ENCODE measurements around the gene CHRNA3.

The CHRNA3 gene

GRCh38 chr15:78629716-78630065 lies 8.9 kb upstream of the CHRNA3 start:
- peaks cover 0 to 18% (median 9%) of the 10 kb centered on the region in 3 donors for H3K9me3 ChIP-seq
- no peak overlapping the region for H3K27ac ChIP-seq
- no peaks in the 10 kb centered on the region for H3K36me3 ChIP-seq
- TF ChIP-seq CTCF (IDR thresholded peaks at IDR 0.05), result no peak
- H3K4me1 ChIP-seq, result no peaks in the 10 kb centered on the region
- DNase-seq, result peak in 1 of 2 donors; percentile 46
- H3K4me3 ChIP-seq, result no peak overlapping the region
- intact Hi-C loops (cut with DNase I; ENCODE audit: low total_unique reads), result no loop called here
- H3K27me3 ChIP-seq, result peaks cover 0 to 48% of the 10 kb centered on the region in 2 donors

GRCh38 chr15:78629031-78629715 lies 8.4 kb upstream of the CHRNA3 start:
- DNase-seq, result peak in 1 of 2 donors; percentile 55
- H3K27ac ChIP-seq, result no peak overlapping the region
- peaks cover 0 to 17% (median 8%) of the 10 kb centered on the region in 3 donors for H3K9me3 ChIP-seq
- H3K36me3 ChIP-seq, result no peaks in the 10 kb centered on the region
- no peak for TF ChIP-seq CTCF (IDR thresholded peaks at IDR 0.05)
- peaks cover 0 to 46% of the 10 kb centered on the region in 2 donors for H3K27me3 ChIP-seq
- intact Hi-C loops (cut with DNase I; ENCODE audit: low total_unique reads), result no loop called here
- H3K4me1 ChIP-seq, result no peaks in the 10 kb centered on the region
- no peak overlapping the region for H3K4me3 ChIP-seq

GRCh38 chr15:78628227-78628626 lies 7.4 kb upstream of the CHRNA3 start:
- H3K27ac ChIP-seq, result no peak overlapping the region
- no peaks in the 10 kb centered on the region for H3K4me1 ChIP-seq
- H3K27me3 ChIP-seq, result peaks cover 0 to 51% of the 10 kb centered on the region in 2 donors
- no peaks in the 10 kb centered on the region for H3K36me3 ChIP-seq
- no peak overlapping the region for H3K4me3 ChIP-seq
- peak in 1 of 2 donors; percentile 12 for DNase-seq
- TF ChIP-seq CTCF (IDR thresholded peaks at IDR 0.05), result no peak
- intact Hi-C loops (cut with DNase I; ENCODE audit: low total_unique reads), result no loop called here
- peaks cover 0 to 8% (median 0%) of the 10 kb centered on the region in 3 donors for H3K9me3 ChIP-seq

- peaks cover 0 to 57% of the 10 kb centered on the region in 2 donors for H3K27me3 ChIP-seq
- H3K9me3 ChIP-seq, result no peaks in the 10 kb centered on the region
- no peak overlapping the region for H3K4me3 ChIP-seq
- no peak for TF ChIP-seq CTCF (IDR thresholded peaks at IDR 0.05)
- peak in 1 of 2 donors; percentile 21 for DNase-seq
- no peaks in the 10 kb centered on the region for H3K36me3 ChIP-seq
- H3K27ac ChIP-seq, result no peak overlapping the region
- intact Hi-C loops (cut with DNase I; ENCODE audit: low total_unique reads), result no loop called here
- H3K4me1 ChIP-seq, result no peaks in the 10 kb centered on the region
Observed at GRCh38 chr15:78627348-78627747, 6.6 kb upstream of the CHRNA3 start.

GRCh38 chr15:78626381-78626995 lies 5.7 kb upstream of the CHRNA3 start:
- peaks cover 0 to 66% of the 10 kb centered on the region in 2 donors for H3K27me3 ChIP-seq
- no peaks in the 10 kb centered on the region for H3K9me3 ChIP-seq
- TF ChIP-seq CTCF (IDR thresholded peaks at IDR 0.05), result no peak
- H3K4me3 ChIP-seq, result no peak overlapping the region
- intact Hi-C loops (cut with DNase I; ENCODE audit: low total_unique reads), result no loop called here
- no peak overlapping the region for H3K27ac ChIP-seq
- no peak for DNase-seq
- no peaks in the 10 kb centered on the region for H3K36me3 ChIP-seq
- H3K4me1 ChIP-seq, result no peaks in the 10 kb centered on the region

All from tibial artery (tissue), 4 donors.